ENCODE measurements around the gene METAP1D.

GRCh38 chr2:171958475-171958874 lies 41.3 kb upstream of the METAP1D start:
- TF ChIP-seq POLR2A (IDR thresholded peaks at IDR 0.05; ENCODE audit: low read length) (no peak), GATA1 (IDR thresholded peaks at IDR 0.05; ENCODE audit: low read depth, low read length) (no peak)
